OCI-LY1 (cell line): ENCODE measurements around the gene CLPTM1L.

Experiments
- H2AFZ ChIP-seq: fragments of 200-600 bp; sonication (generic), shearing (Covaris generic); 2 replicates; pipeline ENCODE4 v1.6.0; 2014; ENCODE audit warnings: antibody characterized with exemption, mild to moderate bottlenecking, low read length
- H3F3A ChIP-seq: fragments of 200-600 bp; sonication (generic), shearing (Covaris generic); 2 replicates; pipeline ENCODE4 v1.6.0; 2014; ENCODE audit warnings: mild to moderate bottlenecking, antibody characterized with exemption, low read length, moderate library complexity; ENCODE audit not compliant: insufficient read depth
- H3K27ac ChIP-seq: fragments of 200-600 bp; sonication (generic); 2 replicates; pipeline ENCODE4 v1.5.1; 2014; ENCODE audit warnings: low read length, mixed run types, mild to moderate bottlenecking, low read depth; ENCODE audit not compliant: poor library complexity, severe bottlenecking
- H3K27me3 ChIP-seq: fragments of 200-600 bp; sonication (generic); 2 replicates; pipeline ENCODE4 v1.6.0; 2014; ENCODE audit warnings: antibody characterized with exemption, mild to moderate bottlenecking, low read length, moderate library complexity; ENCODE audit not compliant: insufficient read depth
- H3K36me3 ChIP-seq: fragments of 200-600 bp; sonication (generic); 2 replicates; pipeline ENCODE4 v1.6.1; 2014; ENCODE audit warnings: mild to moderate bottlenecking, antibody characterized with exemption, low read length, moderate library complexity, mixed read lengths; ENCODE audit not compliant: insufficient read depth
- H3K4me1 ChIP-seq: fragments of 200-600 bp; sonication (generic); 2 replicates; pipeline ENCODE4 v1.5.1; 2014; ENCODE audit warnings: mild to moderate bottlenecking, low read length, moderate library complexity; ENCODE audit not compliant: insufficient read depth, severe bottlenecking
- H3K4me2 ChIP-seq: fragments of 200-600 bp; sonication (generic), shearing (Covaris generic); 2 replicates; pipeline ENCODE4 v1.6.1; 2014; ENCODE audit warnings: low read length
- H3K4me3 ChIP-seq: fragments of 200-600 bp; sonication (generic); 2 replicates; pipeline ENCODE4 v1.5.1; 2014; ENCODE audit warnings: low read length, low read depth, mild to moderate bottlenecking, mixed read lengths; ENCODE audit not compliant: poor library complexity, severe bottlenecking
- H3K79me2 ChIP-seq: fragments of 200-600 bp; shearing (Covaris generic); 2 replicates; pipeline ENCODE4 v1.6.1; 2016; ENCODE audit warnings: mixed run types, low read length, mixed read lengths; ENCODE audit not compliant: insufficient read depth
- H3K9ac ChIP-seq: fragments of 200-600 bp; sonication (generic), shearing (Covaris generic); 2 replicates; pipeline ENCODE4 v1.6.1; 2014; ENCODE audit warnings: mild to moderate bottlenecking, low read length, mixed read lengths
- H3K9me2 ChIP-seq: fragments of 200-600 bp; sonication (generic), shearing (Covaris generic); 2 replicates; pipeline ENCODE4 v1.6.1; 2014; ENCODE audit warnings: low read depth, mild to moderate bottlenecking, low read length, mixed read lengths
- H3K9me3 ChIP-seq: fragments of 200-600 bp; shearing (Covaris generic); 2 replicates; pipeline ENCODE4 v1.6.1; 2014; ENCODE audit warnings: low read length, mixed read lengths
- H4K20me1 ChIP-seq: fragments of 200-600 bp; sonication (generic), shearing (Covaris generic); 2 replicates; pipeline ENCODE4 v1.6.0; 2016; ENCODE audit warnings: mild to moderate bottlenecking, low read length; ENCODE audit not compliant: insufficient read depth
- CTCF ChIP-seq: fragments of 200-600 bp; sonication (generic), shearing (Covaris generic); IDR thresholded peaks from 2 replicates; pipeline ENCODE4 v1.5.1; 2017; ENCODE audit warnings: mild to moderate bottlenecking, antibody characterized with exemption, low read length, moderate library complexity, mixed read lengths
- EZH2 ChIP-seq: fragments of 200-600 bp; sonication (generic), shearing (Covaris generic); IDR thresholded peaks from 2 replicates; pipeline ENCODE4 v1.8.0; 2017; ENCODE audit warnings: borderline replicate concordance, mixed run types, mild to moderate bottlenecking, antibody characterized with exemption, low read length, moderate library complexity, mixed read lengths

The CLPTM1L gene

DNA sequence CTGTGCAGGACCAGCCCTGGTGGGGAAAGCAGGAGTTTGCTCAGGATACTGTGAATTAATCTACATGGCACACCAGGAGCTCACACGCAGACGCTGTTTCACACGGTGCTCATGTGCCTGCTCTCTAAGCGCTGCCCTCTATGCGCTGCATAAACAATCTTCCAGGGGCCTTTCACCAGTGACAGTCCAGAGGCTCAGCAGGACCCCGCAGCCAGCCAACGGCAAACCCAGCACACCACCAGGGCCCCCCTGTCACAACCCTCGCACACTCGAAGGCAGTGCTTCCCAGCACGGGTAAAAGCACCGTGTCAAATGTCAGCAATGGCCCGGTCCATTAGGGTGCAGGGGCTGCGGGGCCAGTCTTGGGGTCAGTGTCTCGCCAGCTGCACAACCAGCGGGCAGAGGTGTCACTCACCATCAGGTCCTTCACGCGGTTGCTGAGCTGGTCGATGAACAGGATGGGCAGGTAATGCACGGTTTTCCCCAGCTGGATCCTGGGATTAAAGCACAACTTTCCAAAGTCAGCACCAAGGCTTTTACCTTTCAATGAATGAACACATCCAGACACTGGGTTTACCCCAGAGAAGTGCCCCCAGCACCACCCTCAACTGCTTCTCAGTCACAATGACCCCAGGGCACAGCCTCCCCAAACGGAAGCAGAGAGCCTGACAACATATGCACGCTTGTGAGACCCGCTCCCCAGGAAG, 7.3 kb downstream of the CLPTM1L start:
- Histone ChIP-seq H3K79me2 (no peaks in the 10 kb centered on the region), H3K4me1 (peaks cover 41% of the 10 kb centered on the region), H2AFZ (no peak overlapping the region), H3K27me3 (no peaks in the 10 kb centered on the region), H3K9ac (no peak overlapping the region), H3K4me3 (no peak overlapping the region), H3F3A (no peaks in the 10 kb centered on the region), H3K27ac (peak overlapping the region; percentile 81), H3K9me2 (no peaks in the 10 kb centered on the region), H3K36me3 (peaks cover 99% of the 10 kb centered on the region), H3K9me3 (no peaks in the 10 kb centered on the region), H3K4me2 (peak overlapping the region; percentile 19; the same call in 1 of the 2 replicates), H4K20me1 (no peaks in the 10 kb centered on the region)
- no peak for TF ChIP-seq EZH2
- TF ChIP-seq CTCF = no peak

- H3K27me3 ChIP-seq = no peaks in the 10 kb centered on the region
- no peaks in the 10 kb centered on the region for H4K20me1 ChIP-seq
- H3K36me3 ChIP-seq = peaks cover 99% of the 10 kb centered on the region
- no peaks in the 10 kb centered on the region for H3F3A ChIP-seq
- H3K9ac ChIP-seq = peak overlapping the region; percentile 14; the same call in 1 of the 2 replicates
- no peak for TF ChIP-seq EZH2
- H3K9me3 ChIP-seq = no peaks in the 10 kb centered on the region
- peak overlapping the region; percentile 19; the same call in 1 of the 2 replicates for H3K4me2 ChIP-seq
- H3K4me1 ChIP-seq = peaks cover 34% of the 10 kb centered on the region
- H3K27ac ChIP-seq = peak overlapping the region; percentile 81
- no peaks in the 10 kb centered on the region for H3K9me2 ChIP-seq
- no peak overlapping the region for H3K4me3 ChIP-seq
- no peak overlapping the region for H2AFZ ChIP-seq
- H3K79me2 ChIP-seq = no peaks in the 10 kb centered on the region
These were observed 8.0 kb downstream of the CLPTM1L start for GRCh38 chr5:1336749-1337488.

DNA sequence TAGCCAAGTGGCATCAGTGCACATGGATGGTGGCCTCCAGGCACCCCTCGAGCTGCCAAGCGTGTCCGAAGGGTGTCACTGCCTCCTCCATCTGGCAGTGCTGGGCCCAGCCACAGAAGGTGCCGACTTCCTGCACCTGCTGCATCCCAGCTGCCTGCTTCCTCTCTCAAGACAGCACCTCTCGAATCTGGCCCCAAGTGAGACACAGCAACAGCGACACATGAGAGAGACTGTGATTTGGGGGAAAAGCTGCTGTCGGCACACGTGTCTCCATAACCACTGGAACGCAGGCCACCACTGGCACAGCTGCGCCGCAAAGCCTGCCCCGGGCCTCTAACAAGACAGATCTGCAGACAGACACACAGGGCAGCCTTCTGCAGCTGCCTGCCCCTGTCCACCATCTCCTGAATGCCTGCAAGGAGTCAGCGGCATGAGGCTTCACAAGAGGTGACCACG, 8.8 kb downstream of the CLPTM1L start:
- Histone ChIP-seq H3K27ac (peak overlapping the region; percentile 81), H4K20me1 (no peaks in the 10 kb centered on the region), H3K9ac (peak overlapping the region; percentile 14; the same call in 1 of the 2 replicates), H3K9me2 (no peaks in the 10 kb centered on the region), H2AFZ (no peak overlapping the region), H3K4me1 (peaks cover 32% of the 10 kb centered on the region), H3K4me2 (peak overlapping the region; percentile 19; the same call in 1 of the 2 replicates), H3K27me3 (no peaks in the 10 kb centered on the region), H3K79me2 (no peaks in the 10 kb centered on the region), H3K36me3 (peaks cover 99% of the 10 kb centered on the region), H3K9me3 (no peaks in the 10 kb centered on the region), H3F3A (no peaks in the 10 kb centered on the region), H3K4me3 (no peak overlapping the region)
- TF ChIP-seq CTCF (no peak; the same call in 1 of the 2 replicates), EZH2 (no peak)
